ENCODE results near the gene PLB1.
"Not testable (repeated sequence)": the region's sequence is repeated elsewhere in the genome, so short reads cannot be mapped to it uniquely, and the experiment has no call there.

PLB1 gene

GRCh38 chr2:28538652-28539051 lies 42.8 kb downstream of the PLB1 start:
- no peak for DNase-seq (ENCODE audit: low read depth)

GRCh38 chr2:28539118-28539541 lies 43.3 kb downstream of the PLB1 start:
- DNase-seq (ENCODE audit: low read depth): no peak

- no peak for DNase-seq (ENCODE audit: low read depth)
Observed at GRCh38 chr2:28543316-28544035, 47.6 kb downstream of the PLB1 start.

GRCh38 chr2:28544036-28544346 lies 48.1 kb downstream of the PLB1 start:
- no peak for DNase-seq (ENCODE audit: low read depth)

DNA sequence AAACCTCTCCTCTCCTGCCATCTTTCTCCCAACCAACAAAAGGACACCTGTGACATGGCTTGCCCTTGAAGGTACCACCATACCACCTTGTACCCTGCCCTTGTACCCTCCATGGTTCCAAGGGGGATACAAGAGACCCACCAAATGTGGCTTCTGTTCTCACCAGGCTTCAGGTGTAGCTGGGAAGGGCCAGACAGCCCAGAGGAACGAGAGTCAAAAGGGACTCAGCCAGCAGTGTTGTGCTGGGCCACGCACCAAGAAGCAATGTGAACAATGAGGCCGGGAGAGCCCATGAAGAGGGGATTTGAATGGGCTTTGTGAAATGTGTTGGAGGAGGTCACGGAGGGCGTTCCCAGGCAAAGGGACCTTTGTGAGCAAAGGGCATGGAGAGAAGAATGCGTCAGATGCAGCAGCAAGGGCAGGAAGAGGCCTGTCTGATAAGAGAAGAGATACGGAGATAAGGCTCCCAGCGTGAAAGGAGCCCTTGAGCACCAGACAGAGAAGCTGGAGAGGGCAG lies 48.6 kb downstream of the PLB1 start:
- no peak for DNase-seq (ENCODE audit: low read depth)

DNA sequence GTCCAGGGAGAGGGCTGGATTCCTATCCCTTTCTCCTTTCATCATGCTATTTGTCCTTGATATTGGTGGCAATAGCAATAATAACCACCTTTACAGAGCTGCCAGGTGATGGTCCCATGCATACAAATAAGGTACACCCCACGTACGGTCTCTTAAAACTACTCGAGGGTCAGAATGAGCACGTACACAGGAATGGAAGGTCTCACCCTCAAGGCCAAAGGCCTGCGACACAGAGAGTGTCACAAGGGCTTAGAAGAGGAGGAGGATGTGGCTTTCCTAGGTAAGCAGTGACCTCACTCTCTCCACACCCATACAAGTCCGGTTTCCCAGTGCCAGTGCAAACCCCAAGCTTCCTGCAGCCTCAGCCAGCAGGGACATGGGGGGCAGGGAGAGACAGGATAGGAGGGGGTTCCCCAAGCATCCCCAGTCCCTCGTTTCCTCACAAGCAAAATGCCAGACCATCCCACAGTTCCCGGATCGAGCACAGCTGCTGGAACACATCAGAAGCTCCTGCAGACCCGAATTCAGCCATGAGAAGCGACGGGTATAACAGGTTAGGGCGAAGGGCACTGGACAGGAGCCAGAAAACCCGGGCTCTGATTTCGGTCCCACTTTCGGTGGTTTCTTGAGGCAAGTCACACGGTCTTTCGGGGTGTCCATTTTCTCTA lies 49.2 kb downstream of the PLB1 start:
- DNase-seq (ENCODE audit: low read depth): no peak

GRCh38 chr2:28545590-28546200 lies 49.8 kb downstream of the PLB1 start:
- no peak for DNase-seq (ENCODE audit: low read depth)

GRCh38 chr2:28546242-28546641 lies 50.4 kb downstream of the PLB1 start:
- no peak for DNase-seq (ENCODE audit: low read depth)

- DNase-seq (ENCODE audit: low read depth): no peak
Observed at GRCh38 chr2:28547223-28547860, 51.5 kb downstream of the PLB1 start.

DNA sequence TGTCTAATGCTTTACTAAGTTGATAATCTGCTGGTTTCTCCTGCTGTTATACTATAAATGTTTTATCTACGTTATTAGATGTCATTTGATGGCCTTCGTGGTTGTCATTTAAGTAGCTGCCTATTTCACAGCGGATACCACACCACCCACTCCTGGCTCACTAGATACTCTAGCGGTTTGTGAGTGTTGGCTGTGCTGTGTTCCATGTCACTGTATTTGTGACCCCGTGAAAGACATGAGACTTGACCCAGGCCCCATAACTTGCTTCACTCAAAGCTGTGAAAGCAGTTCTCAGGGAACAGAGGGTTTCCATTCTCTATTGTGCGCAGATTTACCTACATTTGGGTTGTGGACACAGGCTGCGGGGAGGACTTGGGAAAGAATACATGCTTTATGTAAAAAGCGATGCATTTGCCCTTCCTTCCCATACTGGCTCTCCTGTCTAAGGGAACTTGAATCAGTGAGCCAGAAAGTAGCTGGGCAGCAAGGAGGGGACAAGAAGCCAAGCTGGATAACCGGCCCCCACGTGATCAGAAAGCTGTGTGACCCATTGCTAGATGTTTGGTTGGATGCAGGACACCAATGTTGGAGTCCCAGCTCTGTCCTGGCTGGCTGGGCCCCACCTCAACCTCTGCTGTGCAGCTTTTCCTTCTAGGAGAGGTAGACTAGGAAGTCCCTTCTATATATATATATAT lies 52.2 kb downstream of the PLB1 start:
- DNase-seq (ENCODE audit: low read depth): no peak

- not testable (repeated sequence) for DNase-seq (ENCODE audit: low read depth)
Observed at GRCh38 chr2:28550345-28550744, 54.5 kb downstream of the PLB1 start.

DNA sequence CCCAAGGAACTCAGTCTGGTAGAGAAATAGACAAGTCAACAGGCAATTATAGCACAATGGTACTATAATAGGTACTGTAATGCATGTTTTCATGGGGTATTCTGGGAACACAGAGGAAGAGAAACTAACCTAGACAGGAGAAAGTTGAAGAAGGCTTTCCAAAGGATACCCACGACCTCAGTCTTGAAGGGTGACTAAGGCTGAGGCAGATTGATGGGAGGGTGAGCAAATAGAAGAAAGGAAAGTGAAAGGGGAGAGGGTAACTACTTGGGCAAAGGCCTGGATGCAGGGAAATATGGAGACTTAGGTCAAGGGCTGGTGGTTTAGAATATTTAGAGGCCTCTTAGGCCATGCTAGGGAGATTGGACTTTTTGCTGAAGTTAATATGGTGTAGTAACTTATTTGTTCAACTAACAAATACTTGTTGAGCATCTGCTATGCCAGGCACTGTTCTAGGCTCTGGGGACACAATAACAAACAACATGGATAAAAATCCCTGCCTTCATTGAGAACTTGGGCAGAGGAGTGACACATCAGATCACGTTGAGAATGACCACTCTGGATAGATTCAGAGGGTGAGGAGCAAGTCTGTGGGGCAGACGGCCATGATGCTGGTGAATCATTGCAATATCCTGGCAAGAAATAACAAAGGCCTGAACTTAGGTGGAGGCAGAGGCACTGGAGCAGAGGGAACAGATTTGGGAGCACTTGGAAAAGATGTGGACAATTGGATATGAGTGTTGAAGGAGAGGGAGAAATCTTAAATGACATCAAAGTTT lies 56.4 kb downstream of the PLB1 start:
- no peak for DNase-seq (ENCODE audit: low read depth)

DNA sequence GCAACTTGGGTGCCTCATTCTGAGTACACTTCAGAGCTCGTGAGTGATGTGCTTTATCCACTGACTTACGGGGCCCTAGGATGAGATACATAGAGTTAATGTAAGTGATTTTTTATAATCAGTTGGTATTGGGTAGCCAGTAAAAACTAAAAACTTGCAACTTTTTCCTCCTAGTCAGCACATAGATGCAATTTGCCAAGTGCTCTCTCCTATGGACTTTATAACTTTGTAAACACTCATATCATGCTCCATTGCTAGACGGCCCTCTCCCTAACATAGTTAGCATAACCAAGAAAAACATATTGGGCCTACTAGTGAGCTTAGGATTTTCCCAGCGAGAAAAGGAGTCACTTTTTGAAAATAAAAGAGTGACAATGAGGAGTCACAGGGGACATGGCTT lies 60.4 kb downstream of the PLB1 start:
- DNase-seq (ENCODE audit: low read depth): no peak

- no peak for DNase-seq (ENCODE audit: low read depth)
Observed at GRCh38 chr2:28557389-28558131, 61.7 kb downstream of the PLB1 start.

DNA sequence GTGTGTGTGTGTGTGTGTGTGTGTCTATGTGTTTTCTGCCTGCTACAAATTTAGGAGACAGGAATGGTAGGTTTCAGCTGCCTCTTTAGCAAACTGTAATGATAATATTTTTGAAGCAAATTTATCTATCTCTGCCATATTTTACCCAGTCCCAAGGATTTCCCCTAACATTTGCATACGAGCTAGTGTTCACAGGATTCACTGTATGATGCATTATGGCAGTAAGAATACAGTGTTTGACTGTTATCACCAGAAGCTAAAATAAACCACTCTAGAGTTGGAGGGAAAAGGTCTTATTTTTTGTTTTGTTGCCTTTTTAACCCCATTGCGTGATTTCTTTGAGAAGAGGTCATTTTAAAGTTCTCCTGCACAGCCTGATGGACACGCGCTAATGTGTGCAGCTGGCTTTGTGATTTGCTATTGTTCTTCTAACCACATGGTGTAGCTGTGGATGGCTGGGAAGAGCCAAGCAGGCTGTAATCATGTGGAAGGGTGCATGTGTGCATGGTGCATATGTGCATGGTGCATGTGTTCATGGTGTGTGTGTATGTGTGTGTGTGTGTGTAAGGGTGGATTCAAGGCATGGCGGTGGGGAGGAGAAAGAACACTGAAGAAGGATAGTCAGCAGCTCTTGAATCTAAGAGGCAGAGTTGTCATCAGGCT lies 62.4 kb downstream of the PLB1 start:
- DNase-seq (ENCODE audit: low read depth): no peak

DNA sequence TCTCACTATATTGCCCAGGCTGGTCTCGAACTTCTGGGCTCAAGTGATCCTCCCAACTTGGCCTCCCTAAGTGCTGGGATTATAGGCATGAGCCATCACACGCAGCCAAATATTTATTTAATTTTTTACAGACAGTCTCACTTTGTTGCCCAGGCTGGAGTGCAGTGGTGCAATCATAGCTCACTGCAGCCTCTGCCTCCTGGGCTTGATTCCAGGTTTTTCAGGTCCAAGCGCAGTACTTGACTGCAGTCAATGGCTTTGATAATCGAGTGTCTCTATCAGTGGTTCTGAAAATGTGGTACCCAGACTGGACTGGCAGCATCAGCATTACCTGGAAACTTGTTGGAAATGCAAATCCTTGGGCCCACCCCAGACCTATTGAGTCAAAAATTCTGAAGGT lies 63.1 kb downstream of the PLB1 start:
- DNase-seq (ENCODE audit: low read depth): no peak

GRCh38 chr2:28563869-28564268 lies 68.0 kb downstream of the PLB1 start:
- DNase-seq (ENCODE audit: low read depth): no peak

GRCh38 chr2:28564346-28564745 lies 68.5 kb downstream of the PLB1 start:
- no peak for DNase-seq (ENCODE audit: low read depth)

- DNase-seq (ENCODE audit: low read depth): no peak
Observed at GRCh38 chr2:28565033-28565432, 69.2 kb downstream of the PLB1 start.

- no peak for DNase-seq (ENCODE audit: low read depth)
Observed at GRCh38 chr2:28565720-28566295, 69.9 kb downstream of the PLB1 start.
